ENCODE data around the gene MYH2. TPM values are rescaled to one million over a fixed set of nuclear protein-coding genes. Genes with fewer than 3 reads are reported as not detected.

MYH2 gene
- polyA plus RNA-seq, result 0.03 TPM
- long read RNA-seq, donor 1, result 0 reads
- long read RNA-seq, donor 2, result 0 reads
- long read RNA-seq, donor 3, result 0 reads
- long read RNA-seq, donor 4, result 0 reads
- long read RNA-seq, donor 5, result 0 reads
- long read RNA-seq, donor 6, result 0 reads
- long read RNA-seq, donor 7, result 0 reads
- long read RNA-seq, donor 8, result 0 reads
- long read RNA-seq, donor 9, result 0 reads
- long read RNA-seq, donor 10, result 0 reads
- long read RNA-seq, donor 11, result 0 reads

GRCh38 chr17:10549096-10549842 lies at the start of gene MYH2:
Gene MYH2 (minus strand): TSS chr17:10549658. CDS start chr17:10547920, 1,738 bp downstream.
- WGBS (ENCODE audit: insufficient coverage, low lambda C conversion rate), result no CpG with 5 or more reads among the region's 9 CpGs

DNA sequence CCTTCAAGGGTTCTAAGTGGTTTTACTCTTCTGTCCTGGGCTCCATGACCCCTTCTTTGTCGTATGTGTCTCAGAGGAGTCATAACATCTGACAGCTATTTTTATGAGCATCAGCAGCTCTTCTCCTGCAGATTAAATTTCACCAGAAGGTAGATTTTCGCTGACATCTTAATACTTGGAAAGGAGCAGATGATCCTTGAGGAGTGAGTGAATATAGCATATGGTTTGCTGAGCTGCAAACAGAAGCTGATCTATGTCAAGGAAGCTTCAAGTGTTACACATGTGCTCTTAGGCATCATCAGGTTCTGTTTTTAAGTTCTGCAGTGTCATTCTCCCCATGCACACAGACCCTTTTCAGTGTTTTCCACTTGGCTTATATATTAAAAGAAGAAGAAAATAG lies 49.2 kb upstream of the MYH2 start:
- no peak for DNase-seq
- Histone ChIP-seq H3K36me3 (ENCODE audit: control insufficient read depth, insufficient read depth, low read length) (no peaks in the 10 kb centered on the region), H3K27me3 (ENCODE audit: control insufficient read depth, insufficient read depth, low read length) (peaks cover 4% of the 10 kb centered on the region), H3K4me3 (ENCODE audit: low read length) (no peak overlapping the region), H3K27ac (ENCODE audit: low read length) (no peak overlapping the region), H3K4me1 (ENCODE audit: control insufficient read depth, insufficient read depth, low read length) (no peaks in the 10 kb centered on the region), H3K9me3 (ENCODE audit: control insufficient read depth, low read depth, low read length) (no peaks in the 10 kb centered on the region)
- 100% methylated on average over 1 of the region's 2 CpGs for WGBS (ENCODE audit: insufficient coverage, low lambda C conversion rate)

More at GRCh38 chr17:10549096-10549842, at the start of gene MYH2:
- Histone ChIP-seq H3K36me3 (ENCODE audit: control insufficient read depth, insufficient read depth, low read length) (no peaks in the 10 kb centered on the region), H3K4me1 (ENCODE audit: control insufficient read depth, insufficient read depth, low read length) (no peaks in the 10 kb centered on the region), H3K9me3 (ENCODE audit: control insufficient read depth, low read depth, low read length) (no peaks in the 10 kb centered on the region), H3K4me3 (ENCODE audit: low read length) (no peak within 1 kb of the TSS), H3K27ac (ENCODE audit: low read length) (no peak within 1 kb of the TSS), H3K27me3 (ENCODE audit: control insufficient read depth, insufficient read depth, low read length) (peaks cover 14% of the 10 kb centered on the region)
- no peak for DNase-seq

GRCh38 chr17:10589553-10590145 lies 40.2 kb upstream of the MYH2 start:
- H3K9me3 ChIP-seq (ENCODE audit: control insufficient read depth, low read depth, low read length), result no peaks in the 10 kb centered on the region
- no CpG with 5 or more reads among the region's 8 CpGs for WGBS (ENCODE audit: insufficient coverage, low lambda C conversion rate)
- no peaks in the 10 kb centered on the region for H3K4me1 ChIP-seq (ENCODE audit: control insufficient read depth, insufficient read depth, low read length)
- no peaks in the 10 kb centered on the region for H3K27me3 ChIP-seq (ENCODE audit: control insufficient read depth, insufficient read depth, low read length)
- H3K27ac ChIP-seq (ENCODE audit: low read length), result no peak overlapping the region
- H3K4me3 ChIP-seq (ENCODE audit: low read length), result no peak overlapping the region
- H3K36me3 ChIP-seq (ENCODE audit: control insufficient read depth, insufficient read depth, low read length), result no peaks in the 10 kb centered on the region
- no peak for DNase-seq

GRCh38 chr17:10585529-10585928 lies 36.1 kb upstream of the MYH2 start:
- no peaks in the 10 kb centered on the region for H3K4me1 ChIP-seq (ENCODE audit: control insufficient read depth, insufficient read depth, low read length)
- WGBS (ENCODE audit: insufficient coverage, low lambda C conversion rate), result 86% methylated on average over 1 of the region's 9 CpGs
- no peak overlapping the region for H3K27ac ChIP-seq (ENCODE audit: low read length)
- DNase-seq, result no peak
- H3K36me3 ChIP-seq (ENCODE audit: control insufficient read depth, insufficient read depth, low read length), result no peaks in the 10 kb centered on the region
- H3K4me3 ChIP-seq (ENCODE audit: low read length), result no peak overlapping the region
- no peaks in the 10 kb centered on the region for H3K9me3 ChIP-seq (ENCODE audit: control insufficient read depth, low read depth, low read length)
- H3K27me3 ChIP-seq (ENCODE audit: control insufficient read depth, insufficient read depth, low read length), result no peaks in the 10 kb centered on the region

DNA sequence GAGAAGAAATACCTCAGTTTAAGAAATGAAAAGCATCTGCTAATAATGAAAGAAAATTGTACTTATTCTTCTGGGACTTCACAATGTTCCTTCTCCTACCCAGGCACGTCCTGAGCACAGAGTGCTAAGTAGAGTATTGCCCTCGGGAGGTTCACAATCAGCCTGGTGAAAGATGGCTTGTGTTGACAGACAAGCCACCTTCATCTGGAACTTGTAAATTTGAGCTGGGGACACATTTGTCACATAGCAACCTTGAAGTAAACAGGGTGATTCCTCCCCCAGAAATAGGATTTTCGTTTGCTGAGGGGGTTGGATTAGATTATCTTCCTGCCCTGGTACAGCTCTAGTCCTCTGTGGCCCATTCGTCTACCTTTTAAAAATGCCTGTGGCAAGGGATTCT lies 34.4 kb upstream of the MYH2 start:
- DNase-seq, result no peak
- WGBS (ENCODE audit: insufficient coverage, low lambda C conversion rate), result no CpG with 5 or more reads among the region's 4 CpGs
- no peak overlapping the region for H3K27ac ChIP-seq (ENCODE audit: low read length)
- no peaks in the 10 kb centered on the region for H3K36me3 ChIP-seq (ENCODE audit: control insufficient read depth, insufficient read depth, low read length)
- no peaks in the 10 kb centered on the region for H3K4me1 ChIP-seq (ENCODE audit: control insufficient read depth, insufficient read depth, low read length)
- no peaks in the 10 kb centered on the region for H3K27me3 ChIP-seq (ENCODE audit: control insufficient read depth, insufficient read depth, low read length)
- H3K4me3 ChIP-seq (ENCODE audit: low read length), result no peak overlapping the region
- no peaks in the 10 kb centered on the region for H3K9me3 ChIP-seq (ENCODE audit: control insufficient read depth, low read depth, low read length)

DNA sequence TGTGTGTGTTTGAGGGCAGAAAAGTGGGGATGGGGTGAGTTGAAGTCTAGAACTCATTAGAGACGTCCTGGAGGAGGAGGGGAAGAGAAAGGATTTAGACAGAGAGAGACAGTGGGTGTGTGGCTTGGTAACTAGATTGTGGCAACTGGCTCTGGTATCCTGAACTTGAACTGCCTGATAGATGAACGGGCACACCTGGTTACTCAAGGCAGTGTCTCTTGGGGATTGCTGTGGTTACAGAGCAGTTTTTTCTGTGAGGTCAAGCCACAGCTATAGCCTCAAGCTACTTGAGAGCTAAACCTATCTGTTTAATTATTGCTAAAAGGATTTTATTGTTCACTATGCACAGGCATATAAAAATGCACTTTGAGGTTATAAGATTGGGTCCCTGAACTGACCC lies 29.8 kb upstream of the MYH2 start:
- Histone ChIP-seq H3K4me1 (ENCODE audit: control insufficient read depth, insufficient read depth, low read length) (no peaks in the 10 kb centered on the region), H3K9me3 (ENCODE audit: control insufficient read depth, low read depth, low read length) (no peaks in the 10 kb centered on the region), H3K36me3 (ENCODE audit: control insufficient read depth, insufficient read depth, low read length) (no peaks in the 10 kb centered on the region), H3K27ac (ENCODE audit: low read length) (no peak overlapping the region), H3K4me3 (ENCODE audit: low read length) (no peak overlapping the region), H3K27me3 (ENCODE audit: control insufficient read depth, insufficient read depth, low read length) (no peaks in the 10 kb centered on the region)
- 20% methylated on average over 1 of the region's 2 CpGs for WGBS (ENCODE audit: insufficient coverage, low lambda C conversion rate)
- DNase-seq, result no peak

GRCh38 chr17:10574324-10574723 lies 24.9 kb upstream of the MYH2 start:
- H3K27me3 ChIP-seq (ENCODE audit: control insufficient read depth, insufficient read depth, low read length), result no peaks in the 10 kb centered on the region
- H3K27ac ChIP-seq (ENCODE audit: low read length), result no peak overlapping the region
- no peaks in the 10 kb centered on the region for H3K36me3 ChIP-seq (ENCODE audit: control insufficient read depth, insufficient read depth, low read length)
- DNase-seq, result no peak
- H3K9me3 ChIP-seq (ENCODE audit: control insufficient read depth, low read depth, low read length), result no peaks in the 10 kb centered on the region
- WGBS (ENCODE audit: insufficient coverage, low lambda C conversion rate), result 100% methylated on average over 1 of the region's 5 CpGs
- H3K4me1 ChIP-seq (ENCODE audit: control insufficient read depth, insufficient read depth, low read length), result no peaks in the 10 kb centered on the region
- no peak overlapping the region for H3K4me3 ChIP-seq (ENCODE audit: low read length)

DNA sequence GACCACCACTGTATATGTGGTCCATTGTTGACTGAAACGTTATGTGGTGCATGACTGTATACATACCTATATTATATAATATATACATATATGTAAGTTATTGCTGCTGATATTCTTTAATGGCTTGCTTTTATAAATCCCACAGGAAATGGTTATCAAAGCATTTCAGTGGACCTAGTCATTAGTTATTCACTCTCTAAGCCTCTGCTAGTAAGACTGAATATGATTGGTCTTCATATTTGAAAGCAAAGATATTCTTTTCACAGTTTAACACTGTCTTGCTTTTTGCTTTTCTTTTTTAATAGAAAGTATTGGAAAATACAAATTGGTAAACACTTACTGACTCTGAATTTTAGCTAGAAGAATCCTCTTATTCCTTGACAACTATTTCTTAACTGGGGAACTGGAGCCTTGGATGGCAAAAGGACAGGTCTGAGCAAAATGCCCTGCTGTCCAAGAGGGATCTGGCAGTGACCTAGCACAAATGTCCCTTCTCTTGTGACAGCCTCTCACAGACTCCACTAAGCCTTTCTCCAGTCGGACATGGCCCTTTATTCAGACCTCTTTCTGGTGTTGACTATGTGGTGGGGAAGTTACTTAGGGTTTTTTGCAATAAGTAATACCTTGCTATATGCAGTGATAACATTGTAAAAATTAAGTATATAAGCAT lies 14.7 kb upstream of the MYH2 start:
- WGBS (ENCODE audit: insufficient coverage, low lambda C conversion rate), result no CpG with 5 or more reads among the region's 2 CpGs
- no peak overlapping the region for H3K4me3 ChIP-seq (ENCODE audit: low read length)
- H3K27me3 ChIP-seq (ENCODE audit: control insufficient read depth, insufficient read depth, low read length), result no peaks in the 10 kb centered on the region
- no peaks in the 10 kb centered on the region for H3K4me1 ChIP-seq (ENCODE audit: control insufficient read depth, insufficient read depth, low read length)
- H3K9me3 ChIP-seq (ENCODE audit: control insufficient read depth, low read depth, low read length), result no peaks in the 10 kb centered on the region
- H3K27ac ChIP-seq (ENCODE audit: low read length), result no peak overlapping the region
- H3K36me3 ChIP-seq (ENCODE audit: control insufficient read depth, insufficient read depth, low read length), result no peaks in the 10 kb centered on the region
- DNase-seq, result no peak

DNA sequence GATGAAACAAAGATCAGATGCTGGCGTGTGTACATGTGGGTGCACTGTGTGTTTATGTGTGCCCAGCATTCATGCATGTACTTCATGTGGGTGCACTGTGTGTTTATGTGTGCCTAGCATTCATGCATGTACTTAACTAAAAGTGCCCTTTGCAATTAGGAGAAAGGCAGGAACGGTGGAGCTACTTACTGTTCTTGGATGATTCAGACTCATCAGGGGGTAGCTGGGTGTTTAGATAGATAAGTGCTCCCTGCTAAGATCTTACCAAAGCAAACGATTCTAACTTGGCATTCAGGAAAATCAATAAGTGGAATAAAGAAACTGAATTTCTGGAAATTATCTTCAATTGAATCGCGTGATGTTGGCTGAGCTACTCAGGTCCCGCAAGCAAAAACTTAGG lies 8.6 kb upstream of the MYH2 start:
- Histone ChIP-seq H3K36me3 (ENCODE audit: control insufficient read depth, insufficient read depth, low read length) (no peaks in the 10 kb centered on the region), H3K9me3 (ENCODE audit: control insufficient read depth, low read depth, low read length) (no peaks in the 10 kb centered on the region), H3K27me3 (ENCODE audit: control insufficient read depth, insufficient read depth, low read length) (no peaks in the 10 kb centered on the region), H3K4me3 (ENCODE audit: low read length) (no peak overlapping the region), H3K4me1 (ENCODE audit: control insufficient read depth, insufficient read depth, low read length) (no peaks in the 10 kb centered on the region), H3K27ac (ENCODE audit: low read length) (no peak overlapping the region)
- no peak for DNase-seq
- WGBS (ENCODE audit: insufficient coverage, low lambda C conversion rate), result no CpG with 5 or more reads among the region's 6 CpGs

GRCh38 chr17:10557422-10557821 lies 8.0 kb upstream of the MYH2 start:
- no CpG with 5 or more reads among the region's 1 CpG for WGBS (ENCODE audit: insufficient coverage, low lambda C conversion rate)

More at GRCh38 chr17:10557422-10557821, 8.0 kb upstream of the MYH2 start:
- no peak overlapping the region for H3K4me3 ChIP-seq (ENCODE audit: low read length)
- no peak for DNase-seq
- H3K27me3 ChIP-seq (ENCODE audit: control insufficient read depth, insufficient read depth, low read length), result no peaks in the 10 kb centered on the region
- no peak overlapping the region for H3K27ac ChIP-seq (ENCODE audit: low read length)
- H3K9me3 ChIP-seq (ENCODE audit: control insufficient read depth, low read depth, low read length), result no peaks in the 10 kb centered on the region
- H3K4me1 ChIP-seq (ENCODE audit: control insufficient read depth, insufficient read depth, low read length), result no peaks in the 10 kb centered on the region
- no peaks in the 10 kb centered on the region for H3K36me3 ChIP-seq (ENCODE audit: control insufficient read depth, insufficient read depth, low read length)

All from large intestine (tissue), 12 donors.